CD14-positive monocyte (primary cell): ENCODE data around the gene CCDC8. TPM values are rescaled to one million over a fixed set of nuclear protein-coding genes. Genes with fewer than 3 reads are reported as not detected.

ENCODE experiments used
- DNase-seq, 3 donors: peaks; one replicate each; pipeline ENCODE4 v3.0.0-alpha.2; 2011 to 2022
- H2AFZ ChIP-seq: 2 replicates; pipeline ENCODE4 v1.6.0; 2012; ENCODE audit warnings: mild to moderate bottlenecking, low read depth, low read length, inconsistent platforms; ENCODE audit not compliant: insufficient read depth, poor library complexity, severe bottlenecking
- H3K27ac ChIP-seq, 2 donors: 1 replicate in 1 of 2; 2 replicates in 1 of 2; pipeline ENCODE4 v1.5.1; 2012 to 2013; ENCODE audit warnings: low read length in 2 of 2, control low read depth in 1 of 2, inconsistent platforms in 1 of 2, low read depth in 1 of 2, mild to moderate bottlenecking in 1 of 2
- H3K27me3 ChIP-seq, 2 donors: one replicate each; pipeline versions ENCODE4 v1.6.0 to v1.6.1; 2011 to 2013; ENCODE audit warnings: low read length in 2 of 2; ENCODE audit not compliant: control insufficient read depth in 2 of 2, insufficient read depth in 2 of 2
- H3K36me3 ChIP-seq, 2 donors: replicated peaks in 1 of 2; 1 replicate in 1 of 2; 2 replicates in 1 of 2; pipeline versions ENCODE4 v1.5.1 to v1.6.1; 2012 to 2013; ENCODE audit warnings: low read length in 2 of 2, control low read depth in 1 of 2, inconsistent platforms in 1 of 2, mild to moderate bottlenecking in 1 of 2; ENCODE audit not compliant: insufficient read depth in 2 of 2, control insufficient read depth in 1 of 2
- H3K4me1 ChIP-seq, 2 donors: 1 replicate in 1 of 2; 2 replicates in 1 of 2; pipeline versions ENCODE4 v1.5.1 to v1.6.1; 2012 to 2013; ENCODE audit warnings: low read length in 2 of 2, control low read depth in 1 of 2, inconsistent platforms in 1 of 2, mild to moderate bottlenecking in 1 of 2, moderate library complexity in 1 of 2; ENCODE audit not compliant: insufficient read depth in 2 of 2, control insufficient read depth in 1 of 2
- H3K4me2 ChIP-seq: replicated peaks from 2 replicates; pipeline ENCODE3; 2012; ENCODE audit warnings: low read length, moderate library complexity, mild to moderate bottlenecking; ENCODE audit not compliant: poor library complexity, severe bottlenecking; ENCODE audit errors: extremely low read depth
- H3K4me3 ChIP-seq, 3 experiments: fragments of 200-600 bp in 1 of 3; sonication (generic) in 1 of 3; replicated peaks in 1 of 3; 1 replicate in 2 of 3; 2 replicates in 1 of 3; pipeline ENCODE4 v1.5.1; 2011 to 2013; ENCODE audit warnings: low read length in 3 of 3, mild to moderate bottlenecking in 3 of 3, control low read depth in 2 of 3, low read depth in 2 of 3, inconsistent platforms in 1 of 3, moderate library complexity in 1 of 3
- H3K79me2 ChIP-seq: 2 replicates; pipeline ENCODE4 v1.6.0; 2012; ENCODE audit warnings: mild to moderate bottlenecking, control low read depth, inconsistent platforms, low read length, moderate library complexity; ENCODE audit not compliant: insufficient read depth
- H3K9ac ChIP-seq: 2 replicates; pipeline ENCODE4 v1.6.0; 2017; ENCODE audit warnings: low read length, mild to moderate bottlenecking; ENCODE audit not compliant: insufficient read depth, poor library complexity, severe bottlenecking
- H3K9me3 ChIP-seq, 2 donors: replicated peaks in 1 of 2; 1 replicate in 1 of 2; 2 replicates in 1 of 2; pipeline versions ENCODE4 v1.5.1 to v1.6.1; 2012 to 2013; ENCODE audit warnings: low read length in 2 of 2, control low read depth in 1 of 2; ENCODE audit not compliant: control insufficient read depth in 1 of 2, insufficient read depth in 1 of 2
- H4K20me1 ChIP-seq: 2 replicates; pipeline ENCODE4 v1.6.0; 2012; ENCODE audit warnings: mild to moderate bottlenecking, low read length, control low read depth, moderate library complexity; ENCODE audit not compliant: insufficient read depth
- H3K27ac Mint-ChIP-seq, 7 donors: one replicate each; pipeline ENCODE4 v1.8.0; 2020; ENCODE audit warnings: mild to moderate bottlenecking in 7 of 7, mixed read lengths in 7 of 7, moderate library complexity in 6 of 7, inconsistent platforms in 2 of 7
- H3K27me3 Mint-ChIP-seq, 3 donors: one replicate each; pipeline ENCODE4 v1.8.0; 2021 to 2022; ENCODE audit warnings: low read depth in 3 of 3, mild to moderate bottlenecking in 3 of 3, mixed read lengths in 3 of 3, moderate library complexity in 3 of 3, inconsistent platforms in 1 of 3
- H3K36me3 Mint-ChIP-seq, 2 donors: one replicate each; pipeline ENCODE4 v1.8.0; 2020; ENCODE audit warnings: mixed read lengths in 2 of 2, inconsistent platforms in 1 of 2, mild to moderate bottlenecking in 1 of 2
- H3K4me1 Mint-ChIP-seq: one replicate; pipeline ENCODE4 v1.8.0; 2020; ENCODE audit warnings: mild to moderate bottlenecking, mixed read lengths
- H3K4me3 Mint-ChIP-seq, 2 donors: one replicate each; pipeline ENCODE4 v1.8.0; 2020; ENCODE audit warnings: mild to moderate bottlenecking in 2 of 2, mixed read lengths in 2 of 2, moderate library complexity in 1 of 2
- H3K9me3 Mint-ChIP-seq, 7 donors: one replicate each; pipeline ENCODE4 v1.8.0; 2020 to 2022; ENCODE audit warnings: mixed read lengths in 7 of 7, mild to moderate bottlenecking in 6 of 7, moderate library complexity in 6 of 7, inconsistent platforms in 2 of 7
- CTCF ChIP-seq: fragments of 200-600 bp; IDR thresholded peaks from one replicate; pipeline ENCODE4 v1.8.0; 2022; ENCODE audit warnings: antibody characterized with exemption, mild to moderate bottlenecking
- WGBS: methylation state at CpG from one replicate; pipeline ENCODE4 v1.1.5; 2013; ENCODE audit warnings: missing lambda C conversion rate; ENCODE audit not compliant: insufficient coverage; 5-methylcytosine and 5-hydroxymethylcytosine counted together
- intact Hi-C, 2 donors: fragments of 100-400 bp; cut with micrococcal nuclease; formaldehyde crosslinking; loops; one replicate each; pipeline versions ENCODE4 v1.15.0 to v1.15.1; 2023
- polyA plus RNA-seq, 3 donors: library from polyadenylated mRNA; depleted of rRNA in 1 of 3; unstranded in 2 of 3; stranded (reverse) in 1 of 3; fragments of 300-500 nt in 2 of 3; fragments of >200 nt in 1 of 3; fragmentation: Illumina TruSeq in 2 of 3; gene quantifications; 1 replicate in 2 of 3; 2 replicates in 1 of 3; pipeline ENCODE4 v1.2.3, GENCODE V29; 2012 to 2021

CCDC8 gene
- polyA plus RNA-seq, 3 donors = not detected

DNA sequence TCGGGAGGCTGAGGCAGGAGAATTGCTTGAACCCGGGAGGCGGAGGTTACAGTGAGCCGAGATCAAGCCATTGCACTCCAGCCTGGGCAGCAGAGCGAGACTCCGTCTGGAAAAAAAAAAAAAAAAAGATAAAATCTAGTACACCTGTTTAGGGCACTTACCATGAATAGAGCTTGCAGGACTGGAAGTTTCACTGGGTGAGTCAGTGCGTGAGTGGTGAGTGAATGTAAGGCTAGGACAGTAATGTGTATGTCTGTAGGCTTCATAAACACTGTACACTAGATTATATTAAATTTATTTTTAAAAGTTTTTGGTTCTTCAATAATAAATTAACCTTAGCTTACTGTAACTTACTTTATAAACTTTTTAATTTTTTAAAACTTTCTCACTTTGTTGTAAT, 43.5 kb downstream of the CCDC8 start:
- Histone ChIP-seq H4K20me1 (peaks cover 33% of the 10 kb centered on the region), H3K36me3 (peaks cover 24 to 61% of the 10 kb centered on the region in 2 donors), H3K9ac (no peak overlapping the region), H3K4me2 (no peak overlapping the region), H2AFZ (no peak overlapping the region), H3K27me3 (no peaks in the 10 kb centered on the region), H3K9me3 (no peaks in the 10 kb centered on the region), H3K79me2 (peaks cover 29% of the 10 kb centered on the region), H3K4me3 (no peak overlapping the region), H3K4me1 (no peaks in the 10 kb centered on the region), H3K27ac (no peak overlapping the region)
- no peak for DNase-seq
- WGBS = 94% methylated on average over 4 of the region's 7 CpGs
- Mint-ChIP-seq H3K9me3 (peaks cover 0 to 1% (median 0%) of the 10 kb centered on the region in 7 donors), H3K27ac (no peak overlapping the region), H3K36me3 (peaks cover 30 to 47% of the 10 kb centered on the region in 2 donors), H3K4me1 (no peaks in the 10 kb centered on the region), H3K27me3 (peaks cover 0 to 1% (median 0%) of the 10 kb centered on the region in 3 donors), H3K4me3 (no peak overlapping the region)
- intact Hi-C loops = no loop called here
- no peak for TF ChIP-seq CTCF

DNA sequence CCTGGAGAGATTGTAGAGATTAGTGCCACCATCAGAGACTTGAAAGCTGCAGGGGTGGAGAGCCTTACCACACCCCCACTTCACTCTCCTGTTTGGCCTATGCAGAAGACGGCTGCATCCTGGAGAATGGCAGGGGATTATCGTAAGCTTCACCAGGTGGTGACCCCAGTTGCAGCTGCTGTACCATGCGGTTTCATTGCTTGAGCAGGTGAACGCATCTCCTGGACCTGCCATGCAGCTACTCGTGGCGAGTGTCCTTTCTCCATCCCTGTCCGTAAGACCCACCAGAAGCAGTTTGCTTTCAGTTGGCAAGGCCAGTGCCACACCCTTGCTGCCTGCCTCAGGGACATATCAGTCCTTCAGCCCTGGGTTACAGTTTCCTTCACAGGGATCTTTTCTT, 45.2 kb downstream of the CCDC8 start:
- no peak overlapping the region for H3K4me3 Mint-ChIP-seq
- Histone ChIP-seq H3K36me3 (peaks cover 28 to 65% of the 10 kb centered on the region in 2 donors), H3K79me2 (peaks cover 33% of the 10 kb centered on the region), H2AFZ (no peak overlapping the region), H3K4me1 (no peaks in the 10 kb centered on the region), H3K27me3 (no peaks in the 10 kb centered on the region), H3K9me3 (no peaks in the 10 kb centered on the region), H3K4me3 (no peak overlapping the region), H3K4me2 (no peak overlapping the region), H4K20me1 (peaks cover 34% of the 10 kb centered on the region), H3K27ac (no peak overlapping the region), H3K9ac (no peak overlapping the region)
- peaks cover 39 to 61% of the 10 kb centered on the region in 2 donors for H3K36me3 Mint-ChIP-seq
- DNase-seq = no peak
- intact Hi-C loops = no loop called here
- no peaks in the 10 kb centered on the region for H3K4me1 Mint-ChIP-seq
- peak overlapping the region in 1 of 7 donors; percentile 50 for H3K27ac Mint-ChIP-seq
- H3K27me3 Mint-ChIP-seq = peaks cover 0 to 1% (median 0%) of the 10 kb centered on the region in 3 donors
- 96% methylated on average over 7 of the region's 7 CpGs for WGBS
- no peak for TF ChIP-seq CTCF
- H3K9me3 Mint-ChIP-seq = no peaks in the 10 kb centered on the region
